OCI-LY7 (cell line): ENCODE data around the gene TEX13B.

Experiments
- CTCF ChIP-seq: fragments of 200-600 bp; sonication (generic); conservative IDR thresholded peaks from 2 replicates; pipeline ENCODE4 v1.5.1; 2014; ENCODE audit warnings: mild to moderate bottlenecking, antibody characterized with exemption, low read length, moderate library complexity, mixed read lengths
- EZH2phosphoT487 ChIP-seq: fragments of 200-600 bp; sonication (generic); IDR thresholded peaks from 2 replicates; pipeline ENCODE4 v1.6.1; 2018; ENCODE audit warnings: low read depth, borderline replicate concordance, mild to moderate bottlenecking, mixed run types, antibody characterized with exemption, low read length, moderate library complexity, mixed read lengths

GRCh38 chrX:108000751-108001150 is 18.6 kb upstream of the TEX13B start:
- TF ChIP-seq CTCF, result no peak
- no peak for TF ChIP-seq EZH2phosphoT487
